ENCODE measurements around the gene RPS6KA3. TPM values are rescaled to one million over a fixed set of nuclear protein-coding genes. Genes with fewer than 3 reads are reported as not detected.
"Not testable (repeated sequence)": the region's sequence is repeated elsewhere in the genome, so short reads cannot be mapped to it uniquely, and the experiment has no call there.

The RPS6KA3 gene
- total RNA-seq, 1 donor = 58.1 TPM

DNA sequence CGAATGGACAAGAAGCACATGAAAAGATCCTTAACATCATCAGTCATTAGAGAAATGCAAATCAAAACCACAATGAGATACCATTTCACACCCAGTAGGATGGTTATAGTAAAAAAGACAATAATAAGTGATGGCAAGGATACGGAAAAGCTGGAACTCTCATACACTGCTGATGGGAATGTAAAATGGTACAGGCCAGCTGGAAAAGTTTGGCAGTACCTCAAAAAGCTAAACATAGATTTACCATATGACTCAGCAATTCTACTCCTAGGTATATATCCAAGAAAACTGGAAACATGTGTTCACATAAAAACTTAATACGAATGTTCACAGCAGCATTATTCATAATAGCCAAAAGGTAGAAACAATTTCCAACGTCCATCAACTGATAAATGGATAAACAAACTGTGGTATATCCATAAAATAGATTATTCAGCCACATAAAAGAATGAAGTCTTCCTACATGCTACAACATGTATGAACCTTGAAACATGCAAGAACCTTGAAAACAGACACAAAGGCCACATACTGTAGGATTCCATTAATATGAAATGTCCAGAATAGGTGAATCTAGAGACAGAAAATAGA lies 11.9 kb downstream of the RPS6KA3 start:
- TF ChIP-seq CTCF (IDR thresholded peaks at IDR 0.05; ENCODE audit: insufficient read depth, low read length) = no peak
- H3K4me3 ChIP-seq (ENCODE audit: low read depth, low read length) = no peak overlapping the region
- peak; percentile 70 for DNase-seq (ENCODE audit: low read depth)

DNA sequence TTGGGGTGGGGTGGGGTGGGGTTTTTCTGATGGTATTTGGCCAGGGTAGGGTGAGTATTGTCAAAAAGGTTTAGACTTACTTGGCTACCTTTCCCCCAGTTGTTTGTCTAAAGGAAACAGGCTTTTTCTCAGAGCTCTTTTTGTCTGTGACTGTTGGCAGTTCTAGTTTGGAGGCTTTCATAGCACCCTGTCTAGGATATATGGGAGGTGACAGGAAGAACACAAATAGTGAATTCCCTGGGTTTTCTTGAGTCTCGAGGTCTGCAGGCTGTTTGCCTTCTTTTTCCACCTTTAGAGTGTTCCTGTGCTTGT lies 13.5 kb downstream of the RPS6KA3 start:
- DNase-seq (ENCODE audit: low read depth) = no peak
- no peak for TF ChIP-seq CTCF (IDR thresholded peaks at IDR 0.05; ENCODE audit: insufficient read depth, low read length)
- H3K4me3 ChIP-seq (ENCODE audit: low read depth, low read length) = no peak overlapping the region

DNA sequence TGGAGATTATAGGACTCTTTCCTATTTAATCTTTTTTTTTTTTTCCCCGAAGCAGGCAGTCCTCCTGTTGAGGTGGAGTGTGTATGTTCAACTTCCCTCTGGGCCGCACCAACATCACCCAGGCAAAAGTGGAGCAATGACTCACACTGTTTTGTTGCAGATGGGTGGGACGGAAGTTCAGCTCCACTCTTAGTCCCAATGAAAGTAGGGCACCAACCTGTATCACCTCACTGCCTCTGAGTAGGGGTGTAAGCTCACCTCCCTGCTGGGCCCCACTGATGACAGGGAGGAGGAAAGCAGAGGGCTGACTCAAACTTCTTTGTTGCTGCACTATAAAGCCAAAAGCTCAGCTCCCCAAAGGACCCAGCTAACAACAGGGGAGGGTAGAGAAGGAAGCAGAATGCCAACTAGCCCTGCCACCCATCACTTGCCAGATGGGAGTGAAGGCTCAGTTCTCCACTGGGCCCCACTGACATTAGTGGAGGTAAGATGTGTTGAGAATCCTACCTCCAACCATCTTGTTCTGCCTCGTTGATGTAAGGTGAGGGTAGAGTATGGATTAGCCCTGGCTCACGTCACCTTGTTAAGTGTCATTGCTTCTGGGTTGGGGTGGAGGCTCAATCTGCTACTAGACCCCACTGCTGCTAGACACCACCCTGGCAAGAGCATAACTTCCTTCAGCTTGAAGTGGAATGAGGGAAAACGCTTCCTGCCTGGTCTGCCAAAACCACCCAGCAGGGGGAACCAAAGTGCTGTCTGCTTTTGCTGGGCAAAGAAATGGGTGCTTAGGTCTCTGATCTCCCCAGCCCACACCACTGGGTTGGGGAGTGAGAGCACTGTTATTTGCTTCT lies 14.1 kb downstream of the RPS6KA3 start:
- no peak overlapping the region for H3K4me3 ChIP-seq (ENCODE audit: low read depth, low read length)
- TF ChIP-seq CTCF (IDR thresholded peaks at IDR 0.05; ENCODE audit: insufficient read depth, low read length) = peak; percentile 70
- DNase-seq (ENCODE audit: low read depth) = peak; percentile 51

- no peak for TF ChIP-seq CTCF (IDR thresholded peaks at IDR 0.05; ENCODE audit: insufficient read depth, low read length)
- H3K4me3 ChIP-seq (ENCODE audit: low read depth, low read length) = no peak overlapping the region
- no peak for DNase-seq (ENCODE audit: low read depth)
Measured at GRCh38 chrX:20251691-20252090, 15.0 kb downstream of the RPS6KA3 start.

GRCh38 chrX:20250146-20250545 lies 16.6 kb downstream of the RPS6KA3 start:
- DNase-seq (ENCODE audit: low read depth); H3K4me3 ChIP-seq (ENCODE audit: low read depth, low read length): not testable (repeated sequence)

GRCh38 chrX:20248592-20249192 lies 18.0 kb downstream of the RPS6KA3 start:
- no peak overlapping the region for H3K4me3 ChIP-seq (ENCODE audit: low read depth, low read length)
- TF ChIP-seq CTCF (IDR thresholded peaks at IDR 0.05; ENCODE audit: insufficient read depth, low read length) = no peak
- no peak for DNase-seq (ENCODE audit: low read depth)

- peak; percentile 81 for DNase-seq (ENCODE audit: low read depth)
- H3K4me3 ChIP-seq (ENCODE audit: low read depth, low read length) = no peak overlapping the region
- no peak for TF ChIP-seq CTCF (IDR thresholded peaks at IDR 0.05; ENCODE audit: insufficient read depth, low read length)
Measured at GRCh38 chrX:20244931-20245330, 21.8 kb downstream of the RPS6KA3 start.

All from fibroblast of the aortic adventitia (primary cell).